Measurements from ENCODE around the gene PRM2. TPM values are rescaled to one million over a fixed set of nuclear protein-coding genes. Genes with fewer than 3 reads are reported as not detected.
A peak's percentile ranks its signal among the peaks of the same experiment; 100 is the strongest.

The PRM2 gene
- total RNA-seq, 1 experiment from 2014 or later: not detected

DNA sequence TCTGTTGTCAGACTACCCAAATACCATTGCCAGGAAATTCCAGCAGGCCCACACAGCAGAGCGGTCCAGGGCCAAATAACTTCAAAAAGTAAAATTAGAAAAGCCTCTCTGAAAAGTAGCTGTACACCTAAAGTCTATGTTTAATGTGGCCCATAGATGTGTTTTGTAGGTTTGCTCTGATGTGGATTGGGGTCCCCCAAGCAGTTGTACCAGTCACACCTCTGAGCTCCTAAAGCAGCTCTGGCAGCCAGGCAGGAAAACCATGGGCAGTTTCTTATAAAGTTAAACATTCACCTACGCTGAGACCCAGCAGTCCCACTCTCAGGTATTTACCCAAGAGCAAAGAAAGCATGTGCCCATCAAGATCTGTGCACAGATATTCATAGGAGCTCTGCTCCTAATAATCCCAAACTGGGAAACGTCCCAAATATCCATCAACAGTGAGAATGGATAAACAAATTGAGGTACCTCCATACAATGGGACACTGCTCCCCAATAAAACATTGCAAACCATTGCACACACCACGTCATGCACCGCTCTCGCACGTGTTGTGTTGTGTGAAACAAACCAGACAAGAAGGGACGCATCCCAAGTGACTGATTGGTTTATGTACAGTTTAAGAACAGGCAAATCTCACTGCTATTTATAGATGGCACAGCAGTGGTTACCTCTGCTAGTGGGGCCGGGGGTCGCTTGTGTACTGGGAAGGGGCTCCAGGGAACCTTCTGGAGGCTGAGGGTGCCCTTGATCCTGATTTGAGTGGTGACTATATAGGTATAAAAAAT is 20.6 kb upstream of the PRM2 start:
- Histone ChIP-seq H3K18ac (ENCODE audit: insufficient read length, low read depth, low read length) (no peak overlapping the region), H4K8ac (replicated peaks; ENCODE audit: insufficient read length, low read depth, low read length) (no peak overlapping the region), H2BK120ac (ENCODE audit: low read depth, low read length, poor library complexity, severe bottlenecking) (no peak overlapping the region), H2AK5ac (ENCODE audit: insufficient read length, low read length) (no peak overlapping the region), H4K5ac (ENCODE audit: insufficient read length, low read depth, low read length) (no peak overlapping the region), H3K4ac (ENCODE audit: low read depth, low read length) (no peak overlapping the region), H4K91ac (ENCODE audit: insufficient read length, low read depth, low read length) (no peak overlapping the region), H2BK20ac (ENCODE audit: low read depth, low read length, poor library complexity, severe bottlenecking) (no peak overlapping the region), H2BK15ac (ENCODE audit: low read depth, low read length) (no peak overlapping the region), H3K4me1 (ENCODE audit: insufficient read depth, low read length) (peaks cover 3% of the 10 kb centered on the region; the same call in 1 of the 2 replicates), H2AFZ (ENCODE audit: low read length) (no peak overlapping the region), H3K23ac (ENCODE audit: insufficient read length, low read depth, low read length) (no peak overlapping the region), H3K14ac (ENCODE audit: insufficient read depth, low read length) (no peak overlapping the region), H3K9me3 (ENCODE audit: control insufficient read depth, low read depth, low read length) (no peaks in the 10 kb centered on the region), H4K20me1 (ENCODE audit: control insufficient read depth, insufficient read depth, insufficient read length) (no peaks in the 10 kb centered on the region), H2BK5ac (ENCODE audit: insufficient read length, low read length) (no peak overlapping the region), H3T11ph (ENCODE audit: low read length) (no peak overlapping the region), H3K79me2 (ENCODE audit: insufficient read depth, low read length) (no peaks in the 10 kb centered on the region), H3K23me2 (ENCODE audit: insufficient read length, low read depth, low read length, poor library complexity, severe bottlenecking) (no peaks in the 10 kb centered on the region), H2BK12ac (ENCODE audit: insufficient read length, low read depth, low read length) (no peak overlapping the region), H3K27ac (ENCODE audit: insufficient read length, low read depth, low read length) (no peak overlapping the region), H3K27me3 (ENCODE audit: insufficient read depth, low read length) (no peaks in the 10 kb centered on the region), H3K56ac (ENCODE audit: insufficient read length, low read depth, low read length) (no peak overlapping the region), H3K4me2 (ENCODE audit: insufficient read depth, insufficient read length, low read length) (no peak overlapping the region), H3K79me1 (ENCODE audit: insufficient read depth, low read depth, low read length, poor library complexity, severe bottlenecking) (no peaks in the 10 kb centered on the region), H3K9ac (ENCODE audit: extremely low read depth, insufficient read length, low read length) (no peak overlapping the region)
- Mint-ChIP-seq H3K27me3 (ENCODE audit: low read depth) (no peaks in the 10 kb centered on the region), H3K36me3 (ENCODE audit: insufficient read depth in 1 of 3, low read depth in 3 of 3) (no peaks in the 10 kb centered on the region), H3K4me1 (peaks cover 20 to 23% of the 10 kb centered on the region in 2 experiments), H3K4me3 (no peak overlapping the region; a peak in 1 of 5 replicates), H3K9me3 (no peaks in the 10 kb centered on the region), H3K27ac (peak overlapping the region in 1 of 3 experiments; percentile 84; a peak in 2 of 7 replicates)
- WGBS (ENCODE audit: extremely low coverage, insufficient read length, low lambda C conversion rate): no CpG with 5 or more reads among the region's 10 CpGs
- no peak for DNase-seq
- TF ChIP-seq, protein P1, sequence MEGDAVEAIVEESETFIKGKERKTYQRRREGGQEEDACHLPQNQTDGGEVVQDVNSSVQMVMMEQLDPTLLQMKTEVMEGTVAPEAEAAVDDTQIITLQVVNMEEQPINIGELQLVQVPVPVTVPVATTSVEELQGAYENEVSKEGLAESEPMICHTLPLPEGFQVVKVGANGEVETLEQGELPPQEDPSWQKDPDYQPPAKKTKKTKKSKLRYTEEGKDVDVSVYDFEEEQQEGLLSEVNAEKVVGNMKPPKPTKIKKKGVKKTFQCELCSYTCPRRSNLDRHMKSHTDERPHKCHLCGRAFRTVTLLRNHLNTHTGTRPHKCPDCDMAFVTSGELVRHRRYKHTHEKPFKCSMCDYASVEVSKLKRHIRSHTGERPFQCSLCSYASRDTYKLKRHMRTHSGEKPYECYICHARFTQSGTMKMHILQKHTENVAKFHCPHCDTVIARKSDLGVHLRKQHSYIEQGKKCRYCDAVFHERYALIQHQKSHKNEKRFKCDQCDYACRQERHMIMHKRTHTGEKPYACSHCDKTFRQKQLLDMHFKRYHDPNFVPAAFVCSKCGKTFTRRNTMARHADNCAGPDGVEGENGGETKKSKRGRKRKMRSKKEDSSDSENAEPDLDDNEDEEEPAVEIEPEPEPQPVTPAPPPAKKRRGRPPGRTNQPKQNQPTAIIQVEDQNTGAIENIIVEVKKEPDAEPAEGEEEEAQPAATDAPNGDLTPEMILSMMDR (conservative IDR thresholded peaks at IDR 0.05): no peak

Data from H9 (cell line).